Choroid plexus epithelial cell (primary cell): ENCODE results near the gene RPAP3.
"Not testable (repeated sequence)": the region's sequence is repeated elsewhere in the genome, so short reads cannot be mapped to it uniquely, and the experiment has no call there.

ENCODE experiments used
- DNase-seq: peaks from one replicate; pipeline ENCODE4 v3.0.0-alpha.2; 2010; ENCODE audit warnings: low read depth
- H3K4me3 ChIP-seq: 2 replicates; pipeline ENCODE4 v1.5.1; 2011; ENCODE audit warnings: low read depth, mild to moderate bottlenecking, control low read depth, low read length, moderate library complexity
- TF ChIP-seq, protein P1 (sequence below): conservative IDR thresholded peaks from 2 replicates; pipeline ENCODE4 v1.5.1; 2011; ENCODE audit warnings: low read depth, mild to moderate bottlenecking, control low read depth, inconsistent platforms, low read length, moderate library complexity

RPAP3 gene

GRCh38 chr12:47651368-47652254, 54.2 kb downstream of the RPAP3 start:
- TF ChIP-seq, protein P1, sequence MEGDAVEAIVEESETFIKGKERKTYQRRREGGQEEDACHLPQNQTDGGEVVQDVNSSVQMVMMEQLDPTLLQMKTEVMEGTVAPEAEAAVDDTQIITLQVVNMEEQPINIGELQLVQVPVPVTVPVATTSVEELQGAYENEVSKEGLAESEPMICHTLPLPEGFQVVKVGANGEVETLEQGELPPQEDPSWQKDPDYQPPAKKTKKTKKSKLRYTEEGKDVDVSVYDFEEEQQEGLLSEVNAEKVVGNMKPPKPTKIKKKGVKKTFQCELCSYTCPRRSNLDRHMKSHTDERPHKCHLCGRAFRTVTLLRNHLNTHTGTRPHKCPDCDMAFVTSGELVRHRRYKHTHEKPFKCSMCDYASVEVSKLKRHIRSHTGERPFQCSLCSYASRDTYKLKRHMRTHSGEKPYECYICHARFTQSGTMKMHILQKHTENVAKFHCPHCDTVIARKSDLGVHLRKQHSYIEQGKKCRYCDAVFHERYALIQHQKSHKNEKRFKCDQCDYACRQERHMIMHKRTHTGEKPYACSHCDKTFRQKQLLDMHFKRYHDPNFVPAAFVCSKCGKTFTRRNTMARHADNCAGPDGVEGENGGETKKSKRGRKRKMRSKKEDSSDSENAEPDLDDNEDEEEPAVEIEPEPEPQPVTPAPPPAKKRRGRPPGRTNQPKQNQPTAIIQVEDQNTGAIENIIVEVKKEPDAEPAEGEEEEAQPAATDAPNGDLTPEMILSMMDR, result peak; percentile 78
- H3K4me3 ChIP-seq, result no peak overlapping the region
- peak; percentile 88 for DNase-seq

DNA sequence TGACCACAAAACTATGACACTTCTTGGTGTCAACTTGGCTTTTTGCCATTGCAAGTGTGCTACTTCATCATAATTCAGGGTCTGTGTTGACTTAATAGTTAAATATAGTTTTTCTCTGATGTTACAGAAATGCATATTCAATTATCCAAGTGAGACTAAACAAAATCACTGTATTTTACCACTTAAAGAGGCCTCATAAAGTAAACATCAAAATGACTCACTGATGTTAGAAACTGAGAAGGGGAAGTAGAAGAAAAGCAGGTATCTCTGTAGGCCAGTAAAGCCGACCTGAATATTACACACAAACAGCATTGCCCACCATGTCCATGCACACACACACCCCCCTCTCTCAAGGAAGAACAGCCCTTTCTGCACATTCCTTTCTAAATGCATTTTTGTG, 55.4 kb downstream of the RPAP3 start:
- peak; percentile 9 for DNase-seq
- TF ChIP-seq, protein P1, result no peak
- H3K4me3 ChIP-seq, result no peak overlapping the region

DNA sequence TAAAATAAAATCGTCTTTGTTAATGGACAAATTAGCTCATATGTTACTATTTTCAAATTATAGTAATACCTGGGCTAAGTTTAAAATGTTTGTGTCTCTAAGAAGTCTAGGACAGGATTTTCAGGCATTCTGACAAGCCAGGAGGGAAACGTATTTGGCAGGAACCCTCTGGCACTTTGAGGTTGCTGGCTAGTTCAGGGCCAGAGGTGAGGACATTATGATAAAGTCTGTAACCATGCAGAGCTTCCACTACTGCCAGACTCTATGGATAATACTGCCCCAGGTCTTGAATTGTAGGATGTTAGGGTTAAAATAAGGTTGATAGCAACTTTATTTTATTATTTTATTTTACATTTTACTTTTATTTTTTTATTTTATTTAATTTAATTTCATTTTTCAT, 56.4 kb downstream of the RPAP3 start:
- no peak overlapping the region for H3K4me3 ChIP-seq
- DNase-seq, result no peak
- TF ChIP-seq, protein P1, result no peak

DNA sequence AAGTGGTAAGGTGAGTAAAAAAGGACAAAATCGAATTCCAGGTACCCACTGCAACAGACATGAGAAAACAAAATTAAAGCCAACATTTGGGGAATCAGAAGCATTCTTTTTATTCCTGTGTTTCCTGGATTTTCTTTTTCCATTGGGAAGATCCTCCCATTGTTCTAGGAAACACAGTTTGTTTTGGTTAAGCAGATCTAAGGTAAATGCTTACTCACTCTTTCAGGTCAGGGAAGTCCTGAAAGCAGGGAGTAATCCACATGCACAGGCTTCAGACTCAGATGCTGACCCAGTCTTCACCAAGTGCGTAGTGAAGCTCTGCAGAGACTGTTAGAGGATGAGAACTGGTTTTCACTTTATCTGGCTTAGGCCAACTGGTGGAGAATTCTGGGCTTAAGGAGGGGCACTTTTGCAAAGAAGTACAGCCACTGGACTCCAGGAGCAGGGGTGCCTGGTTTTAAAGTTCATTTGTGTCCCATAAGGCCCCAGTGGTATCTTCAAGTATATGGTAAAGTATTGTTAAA, 57.7 kb downstream of the RPAP3 start:
- TF ChIP-seq, protein P1, result no peak
- H3K4me3 ChIP-seq, result no peak overlapping the region
- DNase-seq, result no peak

- not testable (repeated sequence) for DNase-seq, H3K4me3 ChIP-seq
Measured at GRCh38 chr12:47642310-47642709, 63.5 kb downstream of the RPAP3 start.

GRCh38 chr12:47636908-47637780, 68.7 kb downstream of the RPAP3 start:
- no peak overlapping the region for H3K4me3 ChIP-seq
- peak; percentile 45 for DNase-seq
- TF ChIP-seq, protein P1, result peak; percentile 72

- not testable (repeated sequence) for H3K4me3 ChIP-seq, DNase-seq
Measured at GRCh38 chr12:47635770-47636169, 70.1 kb downstream of the RPAP3 start.
